ENCODE measurements around the gene PTPRK. TPM values are rescaled to one million over a fixed set of nuclear protein-coding genes. Genes with fewer than 3 reads are reported as not detected.

PTPRK gene
- total and polyA plus RNA-seq, 10 of the 15 experiments (the other 5 are each of a cell fraction or from before 2014, with no cell fraction given), result 0.23 to 1.9 (median 0.55) TPM

- no peaks in the 10 kb centered on the region for H3K9me3 ChIP-seq (replicated peaks; ENCODE audit: control insufficient read depth, insufficient read depth, low read length)
- no TSS peak for BruUV-seq (replicated peaks)
- CTCF ChIA-PET, result no interaction called here
Measured at GRCh38 chr6:128250370-128251070, 269.9 kb downstream of the PTPRK start.

More at GRCh38 chr6:128250370-128251070, 269.9 kb downstream of the PTPRK start:
- DNase-seq (ENCODE audit: low read depth, low spot score) (no peak), FAIRE-seq (no peak), ATAC-seq (no peak)
- no peaks in the 10 kb centered on the region; the same call in 1 of the 2 replicates for H3K4me1 ChIP-seq (ENCODE audit: control insufficient read depth, insufficient read depth, low read length)
- no peak overlapping the region for H3K4me2 ChIP-seq (ENCODE audit: control insufficient read depth, insufficient read depth)
- intact Hi-C loops (cut with micrococcal nuclease; ENCODE audit: unreplicated experiment), result no loop called here
- H4K20me1 ChIP-seq (ENCODE audit: control insufficient read depth, insufficient read depth), result no peaks in the 10 kb centered on the region
- in situ Hi-C loops (cut with MboI), result no loop called here
- H2AFZ ChIP-seq (ENCODE audit: control insufficient read depth, low read depth, low read length), result no peak overlapping the region
- H3K36me3 ChIP-seq (ENCODE audit: control insufficient read depth in 2 of 2, insufficient read depth in 2 of 2, low read length in 1 of 2), result no peaks in the 10 kb centered on the region
- no peaks in the 10 kb centered on the region for H3K27me3 ChIP-seq (replicated peaks in 1 of 2; ENCODE audit: control insufficient read depth in 2 of 2, insufficient read depth in 2 of 2, low read length in 1 of 2)
- no peak overlapping the region for H3K4me3 ChIP-seq
- H3K9ac ChIP-seq (ENCODE audit: control insufficient read depth, insufficient read depth, low read length), result no peak overlapping the region
- no peaks in the 10 kb centered on the region for H3K79me2 ChIP-seq (ENCODE audit: control insufficient read depth, insufficient read depth, low read length)
- WGBS (ENCODE audit: insufficient coverage, insufficient replicate concordance, low lambda C conversion rate, missing lambda C conversion rate), result 0% methylated on average over 1 of the region's 1 CpG
- H3K27ac ChIP-seq (ENCODE audit: control insufficient read depth, insufficient read depth), result no peak overlapping the region
- SMC1A ChIA-PET (ENCODE audit: uncharacterized antibody, unreplicated experiment), result no interaction called here
- TF ChIP-seq ZNF217 (IDR thresholded peaks at IDR 0.05) (no peak), ATF2 (IDR thresholded peaks at IDR 0.05; ENCODE audit: low read length) (no peak), NBN (IDR thresholded peaks at IDR 0.05) (no peak), RCOR1 (conservative IDR thresholded peaks at IDR 0.05; ENCODE audit: low read depth, low read length) (no peak), YBX1 (IDR thresholded peaks at IDR 0.05) (no peak), IRF5 (IDR thresholded peaks at IDR 0.05; ENCODE audit: borderline replicate concordance) (no peak), BACH1 (IDR thresholded peaks at IDR 0.05; ENCODE audit: borderline replicate concordance) (no peak), MYB (IDR thresholded peaks at IDR 0.05; ENCODE audit: borderline replicate concordance, low read depth, low read length) (no peak), ZNF384 (IDR thresholded peaks at IDR 0.05; ENCODE audit: borderline replicate concordance, low read depth, low read length) (no peak), EP300 (IDR thresholded peaks at IDR 0.05; ENCODE audit: borderline replicate concordance in 1 of 2, control insufficient read depth in 1 of 2, low read depth in 2 of 2, low read length in 2 of 2) (no peak), PAX8 (IDR thresholded peaks at IDR 0.05) (no peak), BHLHE40 (IDR thresholded peaks at IDR 0.05; ENCODE audit: borderline replicate concordance in 1 of 2, low read depth in 2 of 2, low read length in 1 of 2) (no peak), SMAD1 (IDR thresholded peaks at IDR 0.05; ENCODE audit: low read depth, partially characterized antibody) (no peak), RELA (IDR thresholded peaks at IDR 0.05; ENCODE audit: borderline replicate concordance, partially characterized antibody) (no peak), HSF1 (IDR thresholded peaks at IDR 0.05; ENCODE audit: low read depth, low read length) (no peak), RB1 (IDR thresholded peaks at IDR 0.05; ENCODE audit: borderline replicate concordance) (no peak), SUZ12 (IDR thresholded peaks at IDR 0.05; ENCODE audit: unreplicated experiment) (no peak), LARP7 (IDR thresholded peaks at IDR 0.05) (no peak), NFIC (IDR thresholded peaks at IDR 0.05; ENCODE audit: low read depth, low read length) (no peak)
- POLR2A ChIA-PET, result no interaction called here
- RAD21 ChIA-PET (ENCODE audit: unreplicated experiment), result no interaction called here

All from GM12878 (cell line).